Activated CD4-positive, alpha-beta T cell treated with anti-CD3 and anti-CD28 coated beads, Interleukin-2, amount 10 ng/mL, durations not matched to agents 24 days and 14 days (primary cell): ENCODE measurements around the gene SUGP1. TPM values are rescaled to one million over a fixed set of nuclear protein-coding genes. Genes with fewer than 3 reads are reported as not detected.

Source experiments
- DNase-seq: peaks from one replicate; pipeline ENCODE4 v3.0.0; 2022
- H3K27ac Mint-ChIP-seq: one replicate; pipeline ENCODE4 v1.8.0; 2022; ENCODE audit warnings: mild to moderate bottlenecking, mixed read lengths
- H3K27me3 Mint-ChIP-seq: one replicate; pipeline ENCODE4 v1.8.0; 2022; ENCODE audit warnings: mixed read lengths
- H3K36me3 Mint-ChIP-seq: one replicate; pipeline ENCODE4 v1.8.0; 2022; ENCODE audit warnings: low read depth, mild to moderate bottlenecking, mixed read lengths
- H3K4me1 Mint-ChIP-seq: one replicate; pipeline ENCODE4 v1.8.0; 2021; ENCODE audit warnings: mixed read lengths
- H3K4me3 Mint-ChIP-seq: one replicate; pipeline ENCODE4 v1.8.0; 2022; ENCODE audit warnings: mild to moderate bottlenecking, moderate library complexity, mixed read lengths
- H3K9me3 Mint-ChIP-seq: one replicate; pipeline ENCODE4 v1.8.0; 2021; ENCODE audit warnings: mixed read lengths
- intact Hi-C: fragments of 100-400 bp; cut with micrococcal nuclease; formaldehyde crosslinking; loops from one replicate; pipeline ENCODE4 v1.15.1; 2023
- total RNA-seq: library from RNA; stranded (reverse); gene quantifications from 2 replicates; pipeline ENCODE4 v1.2.3, GENCODE V29; 2022

Gene SUGP1
- total RNA-seq, 1 donor from 2014 or later = 72.0 TPM

DNA sequence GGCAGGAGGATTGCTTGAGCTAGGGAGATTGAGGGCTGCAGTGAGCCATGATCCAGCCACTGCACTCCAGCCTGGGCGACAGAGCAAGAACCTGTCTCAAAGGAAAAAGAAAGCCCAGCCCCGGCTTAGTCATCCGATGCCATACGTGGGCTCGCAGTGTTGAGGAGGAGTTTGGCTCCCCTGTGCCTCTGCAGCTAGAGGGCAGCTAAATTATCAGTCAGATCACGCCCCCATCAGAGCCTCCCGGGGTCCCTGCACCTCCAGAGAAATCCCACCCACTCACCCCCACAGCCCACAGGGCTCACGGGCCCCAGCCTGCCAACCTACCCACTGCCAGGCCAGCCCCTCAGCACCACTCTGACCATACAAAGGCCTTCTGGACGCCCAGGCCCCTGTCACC lies 28.0 kb upstream of the SUGP1 start:
- Mint-ChIP-seq H3K9me3 (no peaks in the 10 kb centered on the region), H3K27me3 (no peaks in the 10 kb centered on the region), H3K4me3 (no peak overlapping the region), H3K36me3 (peaks cover 51% of the 10 kb centered on the region), H3K27ac (no peak overlapping the region), H3K4me1 (no peaks in the 10 kb centered on the region)
- DNase-seq = no peak
- intact Hi-C loops = no loop called here

DNA sequence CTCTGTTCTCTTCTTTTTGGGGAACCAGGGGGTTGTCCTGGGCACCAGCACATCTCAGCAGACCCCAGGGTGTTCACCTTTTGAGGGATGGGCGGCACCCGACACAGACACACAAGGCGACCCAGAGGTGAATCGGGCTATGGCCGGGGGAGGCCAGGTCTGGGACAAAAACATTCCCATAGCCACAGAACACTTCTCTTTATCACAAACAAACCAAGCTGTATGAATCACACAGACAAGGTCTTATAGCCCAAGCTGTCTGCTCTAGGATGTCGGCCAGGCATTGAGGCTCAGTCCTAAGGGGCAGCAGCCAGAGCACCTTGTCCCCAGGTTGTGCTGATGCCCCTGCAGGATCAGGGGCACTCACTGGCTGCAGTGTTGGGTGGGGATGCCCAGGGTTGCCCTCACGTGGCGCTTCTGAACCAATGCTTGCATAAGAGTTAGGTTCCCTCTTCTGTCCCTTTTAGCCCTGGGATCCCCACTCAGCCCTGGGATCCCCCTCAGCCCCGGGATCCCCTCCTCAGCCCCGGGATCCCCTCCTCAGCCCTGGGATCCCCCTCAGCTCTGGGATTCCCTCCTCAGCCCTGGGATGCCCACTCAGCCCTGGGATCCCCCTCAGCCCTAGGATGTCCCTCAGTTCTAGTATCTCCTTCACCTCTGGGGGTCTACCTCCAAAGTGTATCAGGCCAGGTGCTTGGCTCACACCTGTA lies 27.2 kb upstream of the SUGP1 start:
- no peaks in the 10 kb centered on the region for H3K27me3 Mint-ChIP-seq
- no peaks in the 10 kb centered on the region for H3K4me1 Mint-ChIP-seq
- H3K4me3 Mint-ChIP-seq = no peak overlapping the region
- H3K27ac Mint-ChIP-seq = no peak overlapping the region
- peaks cover 54% of the 10 kb centered on the region for H3K36me3 Mint-ChIP-seq
- no peaks in the 10 kb centered on the region for H3K9me3 Mint-ChIP-seq
- DNase-seq = no peak
- intact Hi-C loops = no loop called here

DNA sequence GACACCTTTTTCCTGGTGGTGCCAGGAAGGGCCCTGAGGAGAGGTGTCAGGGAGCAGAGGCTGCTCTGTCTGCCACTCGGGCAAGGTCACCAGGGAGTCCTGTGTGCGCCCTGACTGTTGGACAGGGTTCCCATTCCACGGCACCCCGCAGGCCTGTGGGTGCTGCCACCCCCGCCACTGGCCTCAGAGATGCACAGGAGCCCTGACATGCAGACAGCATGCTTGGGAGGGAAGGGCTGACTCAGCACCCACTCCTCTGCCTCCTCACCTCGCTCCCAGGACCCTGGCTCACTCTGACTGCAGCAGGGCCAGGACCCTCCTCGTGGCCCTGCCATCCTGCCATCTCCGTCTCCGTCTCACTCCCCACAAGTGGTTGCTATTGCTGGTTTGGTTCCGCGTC lies 25.7 kb upstream of the SUGP1 start:
- Mint-ChIP-seq H3K36me3 (peaks cover 50% of the 10 kb centered on the region), H3K9me3 (no peaks in the 10 kb centered on the region)
- intact Hi-C loops = no loop called here

DNA sequence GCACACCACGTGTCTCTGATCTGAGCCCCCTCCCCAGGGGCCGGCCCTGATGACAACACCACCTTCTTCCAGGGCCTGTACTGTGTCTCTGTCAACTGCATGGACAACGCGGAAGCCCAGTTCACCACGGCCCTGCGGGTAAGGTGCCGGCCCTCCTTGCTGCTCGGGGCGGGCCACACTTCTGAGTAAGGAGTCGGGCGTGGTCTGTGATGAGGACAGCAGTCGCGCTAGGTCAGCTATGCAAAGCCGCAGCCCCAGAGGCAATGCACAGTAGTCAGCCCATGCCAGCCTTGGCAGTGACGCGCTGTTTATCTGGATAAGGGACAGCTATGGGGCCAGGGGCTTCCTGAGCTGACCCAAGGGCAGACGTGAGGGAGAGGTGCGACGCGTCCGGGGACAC lies 24.9 kb upstream of the SUGP1 start:
- H3K4me1 Mint-ChIP-seq = no peaks in the 10 kb centered on the region

More for the DNA sequence above, 25.7 kb upstream of the SUGP1 start:
- Mint-ChIP-seq H3K4me3 (no peak overlapping the region), H3K27me3 (no peaks in the 10 kb centered on the region), H3K27ac (no peak overlapping the region), H3K4me1 (no peaks in the 10 kb centered on the region)
- no peak for DNase-seq

DNA sequence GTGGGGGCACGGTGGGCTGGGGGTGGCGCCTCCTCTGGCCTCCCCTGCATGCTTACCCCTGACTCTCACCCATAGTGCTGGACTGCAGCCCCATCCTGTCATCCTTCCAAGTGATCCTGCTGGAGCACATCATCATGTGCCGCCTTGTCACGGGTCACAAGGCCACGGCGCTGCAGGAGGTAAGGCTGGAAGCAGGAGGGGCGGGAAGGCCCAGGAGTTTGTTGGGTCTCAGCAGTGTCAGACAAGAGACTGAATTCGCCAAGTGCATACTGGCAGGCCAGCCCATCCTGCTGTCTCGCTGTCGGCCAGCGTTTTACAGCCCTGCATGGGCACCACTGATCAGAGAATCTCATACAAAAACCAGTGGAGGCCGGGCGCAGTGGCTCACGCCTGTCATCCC lies 23.5 kb upstream of the SUGP1 start:
- no peaks in the 10 kb centered on the region for H3K27me3 Mint-ChIP-seq
- intact Hi-C loops = no loop called here

More for the DNA sequence above, 24.9 kb upstream of the SUGP1 start:
- peaks cover 50% of the 10 kb centered on the region for H3K36me3 Mint-ChIP-seq
- H3K9me3 Mint-ChIP-seq = no peaks in the 10 kb centered on the region
- no peak for DNase-seq
- H3K27me3 Mint-ChIP-seq = no peaks in the 10 kb centered on the region
- no peak overlapping the region for H3K27ac Mint-ChIP-seq
- intact Hi-C loops = no loop called here
- H3K4me3 Mint-ChIP-seq = no peak overlapping the region

DNA sequence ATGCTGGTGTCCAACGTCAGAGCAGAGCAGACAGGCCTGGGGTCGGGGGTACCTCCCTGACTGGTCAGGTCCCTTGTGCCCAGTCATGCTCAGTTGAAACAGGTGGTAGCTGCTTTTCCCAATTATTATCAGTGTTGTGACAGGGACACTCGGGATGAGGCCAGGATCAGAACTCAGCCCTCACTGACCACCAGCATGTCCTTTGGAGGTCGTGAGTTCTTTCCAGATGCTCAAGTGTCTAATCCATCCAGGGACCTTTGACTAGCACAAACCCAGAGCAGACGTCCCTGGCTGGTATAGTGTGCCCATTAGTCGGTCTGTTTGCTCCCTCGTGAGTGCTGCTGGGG lies 22.7 kb upstream of the SUGP1 start:
- Mint-ChIP-seq H3K27me3 (no peaks in the 10 kb centered on the region), H3K4me1 (no peaks in the 10 kb centered on the region), H3K27ac (no peak overlapping the region), H3K36me3 (peaks cover 48% of the 10 kb centered on the region), H3K9me3 (no peaks in the 10 kb centered on the region), H3K4me3 (no peak overlapping the region)
- intact Hi-C loops = no loop called here
- no peak for DNase-seq

More for the DNA sequence above, 23.5 kb upstream of the SUGP1 start:
- no peaks in the 10 kb centered on the region for H3K4me1 Mint-ChIP-seq
- DNase-seq = no peak
- H3K4me3 Mint-ChIP-seq = no peak overlapping the region
- H3K36me3 Mint-ChIP-seq = peaks cover 41% of the 10 kb centered on the region
- H3K27ac Mint-ChIP-seq = no peak overlapping the region
- no peaks in the 10 kb centered on the region for H3K9me3 Mint-ChIP-seq

DNA sequence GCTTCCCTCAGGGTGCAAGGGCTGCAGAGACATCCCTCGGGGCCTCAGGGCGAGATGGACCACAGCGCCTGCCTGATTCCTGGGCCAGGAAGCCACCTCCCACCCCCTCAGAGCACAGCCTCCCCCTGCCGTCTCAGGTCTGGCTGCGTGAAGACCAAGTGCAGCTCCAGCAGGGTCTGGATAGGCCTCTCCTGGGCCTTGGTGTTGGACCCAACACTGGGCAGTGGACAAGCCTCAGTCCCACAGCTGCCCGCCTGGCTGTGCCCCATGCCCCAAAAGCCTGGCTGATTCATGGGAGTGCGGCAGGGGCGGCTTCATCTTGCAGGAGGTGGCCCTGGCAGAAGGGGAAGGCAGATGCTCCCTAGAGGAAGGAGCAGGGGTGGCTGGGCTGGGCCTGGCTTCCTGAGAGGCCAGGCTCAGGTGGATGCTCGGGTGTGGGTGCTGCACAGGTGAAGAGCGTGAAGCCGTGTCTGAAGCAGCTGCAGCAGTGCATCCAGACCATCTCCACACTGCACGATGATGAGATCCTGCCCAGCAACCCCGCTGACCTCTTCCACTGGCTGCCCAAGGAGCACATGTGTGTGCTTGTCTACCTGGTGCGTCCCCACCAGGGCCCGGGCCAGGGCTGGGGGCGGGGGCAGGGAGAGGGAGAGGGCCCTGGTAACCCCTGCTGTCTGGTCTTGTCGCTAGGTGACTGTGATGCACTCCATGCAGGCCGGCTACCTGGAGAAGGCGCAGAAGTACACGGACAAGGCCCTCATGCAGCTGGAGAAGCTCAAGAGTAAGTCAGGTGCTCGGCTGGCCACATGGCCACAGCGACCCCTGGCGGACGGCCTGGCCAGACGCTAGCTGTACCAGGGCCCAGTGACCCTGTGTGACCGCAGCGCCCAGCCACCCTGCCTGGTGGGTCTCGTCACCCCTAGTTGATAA lies 22.0 kb upstream of the SUGP1 start:
- H3K4me3 Mint-ChIP-seq = no peak overlapping the region
- H3K4me1 Mint-ChIP-seq = no peaks in the 10 kb centered on the region
- peaks cover 46% of the 10 kb centered on the region for H3K36me3 Mint-ChIP-seq
- no peaks in the 10 kb centered on the region for H3K9me3 Mint-ChIP-seq
- no peak overlapping the region for H3K27ac Mint-ChIP-seq
- DNase-seq = no peak
- intact Hi-C loops = no loop called here
- no peaks in the 10 kb centered on the region for H3K27me3 Mint-ChIP-seq

DNA sequence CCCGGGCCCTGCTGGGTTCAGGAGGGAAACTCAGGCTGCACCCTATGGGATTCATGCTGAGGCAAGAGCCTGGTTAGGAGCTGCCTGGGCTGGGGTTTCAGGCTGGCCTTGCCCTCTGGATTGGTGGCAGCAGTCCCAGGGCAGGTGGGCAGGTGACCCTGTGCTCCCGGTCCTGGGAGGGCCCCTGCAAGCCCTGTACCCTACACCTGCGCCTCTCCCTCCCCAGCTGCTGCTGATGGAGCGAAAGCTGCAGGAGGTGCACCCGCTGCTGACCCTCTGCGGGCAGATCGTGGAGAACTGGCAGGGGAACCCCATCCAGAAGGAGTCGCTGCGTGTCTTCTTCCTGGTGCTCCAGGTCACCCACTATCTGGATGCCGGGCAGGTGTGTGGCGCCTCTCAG lies 20.7 kb upstream of the SUGP1 start:
- DNase-seq = no peak
- H3K36me3 Mint-ChIP-seq = peaks cover 39% of the 10 kb centered on the region
- no peak overlapping the region for H3K4me3 Mint-ChIP-seq
- no peaks in the 10 kb centered on the region for H3K27me3 Mint-ChIP-seq
- no peaks in the 10 kb centered on the region for H3K9me3 Mint-ChIP-seq
- no peak overlapping the region for H3K27ac Mint-ChIP-seq
- intact Hi-C loops = no loop called here
- H3K4me1 Mint-ChIP-seq = no peaks in the 10 kb centered on the region

DNA sequence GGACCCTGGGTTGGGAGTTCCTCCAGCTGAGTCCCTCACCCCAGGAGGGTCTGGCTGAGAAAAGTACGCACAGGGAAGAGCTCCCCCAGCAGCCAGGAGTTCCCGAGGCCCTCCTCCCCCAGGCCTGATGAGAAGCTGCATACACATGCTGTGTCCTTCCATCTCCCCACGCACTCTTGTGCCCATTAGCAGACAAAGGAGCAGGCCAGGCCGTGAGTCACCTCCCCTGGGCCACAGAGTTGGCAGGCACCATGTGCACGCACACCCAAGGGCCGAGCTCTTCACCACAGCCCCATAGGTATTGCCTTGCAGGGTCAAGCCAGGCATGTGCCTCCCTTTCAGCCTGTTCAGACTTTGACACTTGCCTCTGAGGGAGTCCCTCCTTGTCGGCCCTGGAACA lies 17.8 kb upstream of the SUGP1 start:
- intact Hi-C loops = no loop called here
- H3K4me3 Mint-ChIP-seq = no peak overlapping the region
- H3K27ac Mint-ChIP-seq = no peak overlapping the region
- H3K36me3 Mint-ChIP-seq = peaks cover 28% of the 10 kb centered on the region
- no peaks in the 10 kb centered on the region for H3K27me3 Mint-ChIP-seq
- DNase-seq = no peak
- H3K4me1 Mint-ChIP-seq = no peaks in the 10 kb centered on the region
- H3K9me3 Mint-ChIP-seq = no peaks in the 10 kb centered on the region

DNA sequence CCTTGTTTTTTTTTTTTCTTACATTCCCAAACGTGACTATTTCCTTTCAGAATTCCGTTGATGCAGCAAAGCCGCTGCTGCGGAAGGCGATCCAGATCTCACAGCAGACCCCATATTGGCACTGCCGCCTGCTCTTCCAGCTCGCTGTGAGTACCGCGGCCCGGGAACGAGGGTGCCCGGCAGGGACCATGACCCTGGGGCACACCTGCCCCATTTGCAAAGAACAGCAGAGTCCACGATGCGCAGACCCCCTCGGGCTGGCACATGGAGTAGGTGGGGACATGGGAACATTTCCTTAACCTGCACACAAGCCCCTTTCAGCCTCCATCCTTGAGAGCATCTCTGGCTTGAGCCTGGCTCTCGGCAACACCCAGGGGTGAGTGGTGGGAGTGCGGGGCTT lies 16.8 kb upstream of the SUGP1 start:
- Mint-ChIP-seq H3K9me3 (no peaks in the 10 kb centered on the region), H3K36me3 (peaks cover 27% of the 10 kb centered on the region), H3K4me3 (no peak overlapping the region), H3K27me3 (no peaks in the 10 kb centered on the region), H3K27ac (no peak overlapping the region), H3K4me1 (no peaks in the 10 kb centered on the region)
- intact Hi-C loops = no loop called here
- no peak for DNase-seq

DNA sequence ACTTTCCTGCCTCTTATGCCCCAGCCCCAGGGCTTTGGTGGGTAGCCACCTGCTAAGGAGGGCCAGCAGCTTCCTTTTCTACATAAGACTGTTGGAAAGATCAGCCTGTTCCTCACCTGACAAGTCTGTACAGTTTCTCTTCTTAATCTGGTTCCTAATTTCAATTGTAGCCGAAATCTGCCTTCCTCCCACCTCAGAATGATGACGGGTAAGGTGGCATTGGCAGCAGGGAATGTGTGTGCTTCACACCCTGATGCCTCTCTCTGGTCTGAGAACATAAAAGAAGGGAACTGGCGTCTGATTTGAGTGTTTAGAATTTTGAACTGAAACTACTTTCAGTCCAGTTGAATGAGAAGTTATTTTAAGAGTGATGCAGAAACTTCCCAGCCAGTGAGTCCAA lies 16.3 kb upstream of the SUGP1 start:
- intact Hi-C loops = no loop called here
- Mint-ChIP-seq H3K4me3 (no peak overlapping the region), H3K27ac (peak overlapping the region; percentile 11), H3K27me3 (no peaks in the 10 kb centered on the region), H3K36me3 (peaks cover 28% of the 10 kb centered on the region), H3K4me1 (no peaks in the 10 kb centered on the region), H3K9me3 (no peaks in the 10 kb centered on the region)
- DNase-seq = no peak

DNA sequence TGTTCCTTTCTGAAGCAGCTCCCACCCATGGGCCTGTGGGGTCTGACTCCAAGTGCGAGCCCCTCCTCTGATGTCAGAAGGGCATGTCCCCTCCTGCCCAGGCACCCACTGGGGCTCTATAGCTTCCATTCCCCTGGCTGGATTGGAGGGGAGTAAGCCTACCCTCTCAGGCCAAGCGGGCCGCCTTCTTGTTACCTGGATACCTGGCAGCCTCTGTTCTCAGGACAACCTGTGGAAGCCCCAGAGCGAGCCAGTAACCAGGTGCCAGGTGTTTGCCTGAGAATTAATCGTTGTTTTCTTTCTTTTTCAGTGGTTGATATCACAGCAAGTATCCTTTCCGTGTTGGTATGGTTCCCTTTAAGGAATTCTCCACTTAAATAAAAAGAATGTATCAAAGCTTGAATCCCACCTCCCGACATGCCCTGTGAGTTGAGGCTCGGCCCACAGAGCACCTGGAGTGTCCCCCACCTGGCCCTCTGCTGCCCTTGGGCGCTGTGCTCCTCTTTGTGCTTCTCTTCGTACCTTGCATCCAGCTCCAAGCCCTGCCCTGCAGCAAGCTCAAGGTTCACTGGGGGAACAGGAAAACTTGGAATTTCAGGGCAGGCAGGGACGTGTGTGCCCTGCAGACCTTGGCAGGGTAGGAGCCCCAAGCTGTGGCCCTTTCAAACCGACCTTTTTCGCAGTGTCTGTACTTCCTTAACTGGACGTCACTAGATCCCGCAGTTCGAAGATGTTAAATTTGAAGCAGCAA lies 15.3 kb upstream of the SUGP1 start:
- DNase-seq = no peak
- Mint-ChIP-seq H3K9me3 (no peaks in the 10 kb centered on the region), H3K27ac (peak overlapping the region; percentile 16), H3K4me3 (no peak overlapping the region), H3K36me3 (peaks cover 30% of the 10 kb centered on the region), H3K27me3 (no peaks in the 10 kb centered on the region), H3K4me1 (no peaks in the 10 kb centered on the region)
- intact Hi-C loops = no loop called here

DNA sequence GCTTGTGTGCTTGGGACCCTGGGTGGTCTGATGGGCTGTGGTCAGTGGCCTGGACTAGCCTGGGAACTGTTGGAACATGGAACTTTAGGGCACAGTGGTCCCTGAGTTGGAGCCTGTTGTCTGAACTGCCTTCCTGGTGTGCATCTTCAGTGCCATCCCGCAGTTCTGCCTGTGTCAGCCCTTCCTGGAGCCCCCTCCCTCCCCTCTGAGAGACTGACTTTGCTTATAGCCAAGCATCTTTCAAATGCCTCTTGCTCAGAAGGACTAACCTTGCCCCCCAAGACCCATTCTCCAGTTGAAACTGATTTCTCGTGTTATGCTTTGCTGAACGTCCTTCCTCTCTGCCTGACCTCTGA lies 14.7 kb upstream of the SUGP1 start:
- no peaks in the 10 kb centered on the region for H3K9me3 Mint-ChIP-seq
- peaks cover 32% of the 10 kb centered on the region for H3K36me3 Mint-ChIP-seq

More for the DNA sequence above, 14.7 kb upstream of the SUGP1 start:
- no peaks in the 10 kb centered on the region for H3K27me3 Mint-ChIP-seq
- H3K4me1 Mint-ChIP-seq = no peaks in the 10 kb centered on the region
- H3K27ac Mint-ChIP-seq = no peak overlapping the region
- DNase-seq = no peak
- intact Hi-C loops = no loop called here
- no peak overlapping the region for H3K4me3 Mint-ChIP-seq
